ENCODE measurements around the gene SLC25A31. TPM values are rescaled to one million over a fixed set of nuclear protein-coding genes. Genes with fewer than 3 reads are reported as not detected.

The SLC25A31 gene
- not detected in 5 replicates for total RNA-seq (2022; extraction: Qiagen RNA extraction; ENCODE audit: low read depth)

GRCh38 chr4:127730142-127730913, at the start of gene SLC25A31:
TSS of gene SLC25A31 (plus strand) at chr4:127730400. CDS start at chr4:127730546, 146 bp downstream.

GRCh38 chr4:127782275-127783025, 52.2 kb downstream of the SLC25A31 start, which contains the start of gene HSPA4L:
TSS of gene HSPA4L (plus strand) at chr4:127782322. CDS start at chr4:127782551, 229 bp downstream.

Other genes starting within 250 kb of the SLC25A31 start
- gene INTU, start 97.4 kb upstream of the SLC25A31 start, total RNA-seq (2022; extraction: Qiagen RNA extraction; ENCODE audit: low read depth) = 1.0 to 1.5 TPM (median 1.1 TPM) in 5 replicates
- 6.8 to 9.0 TPM (median 7.3 TPM) in 5 replicates for gene HSPA4L, start 51.9 kb downstream of the SLC25A31 start, total RNA-seq (2022; extraction: Qiagen RNA extraction; ENCODE audit: low read depth)
- 11.0 to 16.1 TPM (median 15.5 TPM) in 5 replicates for gene PLK4, start 150.5 kb downstream of the SLC25A31 start, total RNA-seq (2022; extraction: Qiagen RNA extraction; ENCODE audit: low read depth)
- 12.2 to 15.7 TPM (median 14.8 TPM) in 5 replicates for gene MFSD8, start 234.8 kb downstream of the SLC25A31 start, total RNA-seq (2022; extraction: Qiagen RNA extraction; ENCODE audit: low read depth)
- 3.1 to 4.0 TPM (median 3.3 TPM) in 5 replicates for gene ABHD18, start 235.0 kb downstream of the SLC25A31 start, total RNA-seq (2022; extraction: Qiagen RNA extraction; ENCODE audit: low read depth)